Right renal pelvis (tissue), 4 donors: ENCODE data around the gene PROM2. TPM values are rescaled to one million over a fixed set of nuclear protein-coding genes. Genes with fewer than 3 reads are reported as not detected.

Source experiments
- DNase-seq, 4 donors: peaks; one replicate each; pipeline ENCODE4 v3.0.0-alpha.2; 2013; ENCODE audit warnings: low read depth in 4 of 4, low spot score in 3 of 4, missing footprints in 1 of 4
- polyA plus RNA-seq, 4 donors: library from polyadenylated mRNA; unstranded; fragments of 120-200 nt; gene quantifications; one replicate each; pipeline ENCODE4 v1.2.1, GENCODE V29; 2013; ENCODE audit not compliant: insufficient read length in 4 of 4

PROM2 gene
- polyA plus RNA-seq, 4 donors = 24.9 to 45.1 (median 34.7) TPM

GRCh38 chr2:95334916-95335641, 60.8 kb downstream of the PROM2 start:
- DNase-seq = no peak

- DNase-seq = no peak
Observed at GRCh38 chr2:95336406-95336805, 62.2 kb downstream of the PROM2 start.

GRCh38 chr2:95337829-95338228, 63.6 kb downstream of the PROM2 start:
- no peak for DNase-seq

Other genes starting within 250 kb of the PROM2 start
- gene MAL, start 248.7 kb upstream of the PROM2 start, polyA plus RNA-seq = 100 to 1,000 TPM; 314 to 402 (median 338) TPM
- gene MRPS5, start 152.6 kb upstream of the PROM2 start, polyA plus RNA-seq = 10 to 100 TPM; 63.0 to 75.7 (median 63.7) TPM
- 10 to 100 TPM; 21.6 to 35.2 (median 23.4) TPM for gene ZNF514, start 114.6 kb upstream of the PROM2 start, polyA plus RNA-seq
- gene ZNF2, start 108.6 kb upstream of the PROM2 start, polyA plus RNA-seq = 1 to 10 TPM; 7.6 to 9.5 (median 8.1) TPM
- 1 to 10 TPM; 3.9 to 4.9 (median 4.9) TPM for gene ZNF892, start 66.9 kb upstream of the PROM2 start, polyA plus RNA-seq
- 10 to 100 TPM; 14.6 to 16.8 (median 15.3) TPM for gene KCNIP3, start 22.9 kb downstream of the PROM2 start, polyA plus RNA-seq
- 10 to 100 TPM; 35.2 to 40.3 (median 38.0) TPM for gene FAHD2A, start 128.3 kb downstream of the PROM2 start, polyA plus RNA-seq
- under 1 TPM in 2 of 4 donors, not detected in 2; 0.44 to 0.57 TPM for gene TRIM43B, start 210.3 kb downstream of the PROM2 start, polyA plus RNA-seq